ENCODE data around the gene NEK4. TPM values are rescaled to one million over a fixed set of nuclear protein-coding genes. Genes with fewer than 3 reads are reported as not detected.

The NEK4 gene
- total and polyA plus RNA-seq, 2 of the 13 experiments (the other 11 are each of a cell fraction or from before 2014, with no cell fraction given): 16.5 to 38.0 TPM

DNA sequence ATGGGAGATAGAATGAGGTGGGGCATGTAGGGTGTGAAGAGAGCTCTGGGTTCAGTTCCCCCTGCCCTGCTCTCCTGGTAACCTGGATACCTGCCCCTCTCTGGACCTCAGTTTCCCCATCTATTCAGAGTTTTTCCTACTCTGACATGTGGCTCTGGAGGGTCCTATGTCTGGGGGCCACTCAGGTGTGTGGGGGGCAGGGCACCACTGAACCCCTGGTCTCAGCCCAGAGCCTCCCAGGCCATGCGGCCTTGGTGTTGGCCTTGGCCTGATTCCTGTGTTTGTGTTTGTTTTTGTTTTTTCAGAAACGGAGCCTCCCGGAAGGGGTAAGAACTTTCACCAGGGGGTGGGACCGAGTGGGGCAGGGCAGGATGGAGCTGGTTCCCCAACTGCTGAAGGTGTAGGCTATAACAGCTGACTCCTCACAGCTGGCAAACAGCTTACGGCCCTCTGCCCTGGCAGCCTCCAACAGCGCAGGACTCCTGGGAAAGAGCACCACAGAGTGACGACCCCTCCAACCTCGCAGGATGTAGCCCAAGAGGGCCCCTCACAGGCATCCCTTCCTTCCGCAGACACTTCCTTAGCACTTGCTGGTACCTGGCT is 24.7 kb upstream of the NEK4 start (continued):
- TF ChIP-seq, protein P1, sequence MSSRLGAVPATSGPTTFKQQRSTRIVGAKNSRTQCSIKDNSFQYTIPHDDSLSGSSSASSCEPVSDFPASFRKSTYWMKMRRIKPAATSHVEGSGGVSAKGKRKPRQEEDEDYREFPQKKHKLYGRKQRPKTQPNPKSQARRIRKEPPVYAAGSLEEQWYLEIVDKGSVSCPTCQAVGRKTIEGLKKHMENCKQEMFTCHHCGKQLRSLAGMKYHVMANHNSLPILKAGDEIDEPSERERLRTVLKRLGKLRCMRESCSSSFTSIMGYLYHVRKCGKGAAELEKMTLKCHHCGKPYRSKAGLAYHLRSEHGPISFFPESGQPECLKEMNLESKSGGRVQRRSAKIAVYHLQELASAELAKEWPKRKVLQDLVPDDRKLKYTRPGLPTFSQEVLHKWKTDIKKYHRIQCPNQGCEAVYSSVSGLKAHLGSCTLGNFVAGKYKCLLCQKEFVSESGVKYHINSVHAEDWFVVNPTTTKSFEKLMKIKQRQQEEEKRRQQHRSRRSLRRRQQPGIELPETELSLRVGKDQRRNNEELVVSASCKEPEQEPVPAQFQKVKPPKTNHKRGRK (CRISPR knock-in tag; IDR thresholded peaks at IDR 0.05): no peak
- TF ChIP-seq ZNF563 (CRISPR knock-in tag; IDR thresholded peaks at IDR 0.05): 0 out of 2 replicates have a peak, but pooled peaks have one; percentile 10
- 0 out of 2 replicates have a peak, but pooled peaks have one; percentile 2 for TF ChIP-seq STAG1 (CRISPR knock-in tag; IDR thresholded peaks at IDR 0.05)
- TF ChIP-seq POGZ (CRISPR knock-in tag; IDR thresholded peaks at IDR 0.05): no peak
- peak; percentile 82 for TF ChIP-seq ZNF350 (CRISPR knock-in tag; IDR thresholded peaks at IDR 0.05; ENCODE audit: borderline replicate concordance, low read depth)
- TF ChIP-seq ZNF724P (CRISPR knock-in tag; IDR thresholded peaks at IDR 0.05; ENCODE audit: borderline replicate concordance): peak; percentile 61; the same call in 1 of the 2 replicates
- peak; percentile 91 for TF ChIP-seq NCOA2 (CRISPR knock-in tag; IDR thresholded peaks at IDR 0.05)
- peak; percentile 68; the same call in 1 of the 2 replicates for TF ChIP-seq IKZF5 (CRISPR knock-in tag; IDR thresholded peaks at IDR 0.05)
- TF ChIP-seq STAT5B (CRISPR knock-in tag; IDR thresholded peaks at IDR 0.05): no peak
- TF ChIP-seq FOXO4 (CRISPR knock-in tag; conservative IDR thresholded peaks at IDR 0.05): no peak
- TF ChIP-seq, protein P2, sequence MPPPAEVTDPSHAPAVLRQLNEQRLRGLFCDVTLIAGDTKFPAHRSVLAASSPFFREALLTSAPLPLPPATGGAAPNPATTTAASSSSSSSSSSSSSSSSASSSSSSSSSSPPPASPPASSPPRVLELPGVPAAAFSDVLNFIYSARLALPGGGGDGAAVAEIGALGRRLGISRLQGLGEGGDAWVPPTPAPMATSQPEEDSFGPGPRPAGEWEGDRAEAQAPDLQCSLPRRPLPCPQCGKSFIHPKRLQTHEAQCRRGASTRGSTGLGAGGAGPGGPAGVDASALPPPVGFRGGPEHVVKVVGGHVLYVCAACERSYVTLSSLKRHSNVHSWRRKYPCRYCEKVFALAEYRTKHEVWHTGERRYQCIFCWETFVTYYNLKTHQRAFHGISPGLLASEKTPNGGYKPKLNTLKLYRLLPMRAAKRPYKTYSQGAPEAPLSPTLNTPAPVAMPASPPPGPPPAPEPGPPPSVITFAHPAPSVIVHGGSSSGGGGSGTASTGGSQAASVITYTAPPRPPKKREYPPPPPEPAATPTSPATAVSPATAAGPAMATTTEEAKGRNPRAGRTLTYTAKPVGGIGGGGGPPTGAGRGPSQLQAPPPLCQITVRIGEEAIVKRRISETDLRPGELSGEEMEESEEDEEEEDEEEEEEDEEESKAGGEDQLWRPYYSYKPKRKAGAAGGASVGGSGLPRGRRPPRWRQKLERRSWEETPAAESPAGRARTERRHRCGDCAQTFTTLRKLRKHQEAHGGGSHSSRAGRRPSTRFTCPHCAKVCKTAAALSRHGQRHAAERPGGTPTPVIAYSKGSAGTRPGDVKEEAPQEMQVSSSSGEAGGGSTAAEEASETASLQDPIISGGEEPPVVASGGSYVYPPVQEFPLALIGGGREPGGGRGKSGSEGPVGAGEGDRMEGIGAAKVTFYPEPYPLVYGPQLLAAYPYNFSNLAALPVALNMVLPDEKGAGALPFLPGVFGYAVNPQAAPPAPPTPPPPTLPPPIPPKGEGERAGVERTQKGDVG (CRISPR knock-in tag; IDR thresholded peaks at IDR 0.05; ENCODE audit: borderline replicate concordance): 0 out of 2 replicates have a peak, but pooled peaks have one; percentile 43
- TF ChIP-seq ZNF333 (CRISPR knock-in tag; IDR thresholded peaks at IDR 0.05; ENCODE audit: borderline replicate concordance): 0 out of 2 replicates have a peak, but pooled peaks have one; percentile 80
- peak; percentile 44; the same call in 1 of the 2 replicates for TF ChIP-seq YEATS4 (CRISPR knock-in tag; IDR thresholded peaks at IDR 0.05; ENCODE audit: borderline replicate concordance)
- TF ChIP-seq HOXA5 (CRISPR knock-in tag; IDR thresholded peaks at IDR 0.05): no peak
- TF ChIP-seq ATF3 (CRISPR knock-in tag; IDR thresholded peaks at IDR 0.05): no peak
- TF ChIP-seq KAT7 (CRISPR knock-in tag; IDR thresholded peaks at IDR 0.05; ENCODE audit: borderline replicate concordance): peak; percentile 30; the same call in 1 of the 2 replicates
- no peak for TF ChIP-seq ZNF274 (CRISPR knock-in tag; IDR thresholded peaks at IDR 0.05)
- peak; percentile 86 for TF ChIP-seq PHF5A (CRISPR knock-in tag; IDR thresholded peaks at IDR 0.05; ENCODE audit: low read depth, unreplicated experiment)
- TF ChIP-seq, protein P3, sequence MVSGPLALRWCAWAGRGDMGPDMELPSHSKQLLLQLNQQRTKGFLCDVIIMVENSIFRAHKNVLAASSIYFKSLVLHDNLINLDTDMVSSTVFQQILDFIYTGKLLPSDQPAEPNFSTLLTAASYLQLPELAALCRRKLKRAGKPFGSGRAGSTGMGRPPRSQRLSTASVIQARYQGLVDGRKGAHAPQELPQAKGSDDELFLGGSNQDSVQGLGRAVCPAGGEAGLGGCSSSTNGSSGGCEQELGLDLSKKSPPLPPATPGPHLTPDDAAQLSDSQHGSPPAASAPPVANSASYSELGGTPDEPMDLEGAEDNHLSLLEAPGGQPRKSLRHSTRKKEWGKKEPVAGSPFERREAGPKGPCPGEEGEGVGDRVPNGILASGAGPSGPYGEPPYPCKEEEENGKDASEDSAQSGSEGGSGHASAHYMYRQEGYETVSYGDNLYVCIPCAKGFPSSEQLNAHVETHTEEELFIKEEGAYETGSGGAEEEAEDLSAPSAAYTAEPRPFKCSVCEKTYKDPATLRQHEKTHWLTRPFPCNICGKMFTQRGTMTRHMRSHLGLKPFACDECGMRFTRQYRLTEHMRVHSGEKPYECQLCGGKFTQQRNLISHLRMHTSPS (CRISPR knock-in tag; IDR thresholded peaks at IDR 0.05; ENCODE audit: low read depth): peak; percentile 79
- TF ChIP-seq ZNF3 (CRISPR knock-in tag; IDR thresholded peaks at IDR 0.05): no peak

All from HepG2 (cell line).